Measurements from ENCODE around the gene SPAG16. TPM values are rescaled to one million over a fixed set of nuclear protein-coding genes. Genes with fewer than 3 reads are reported as not detected.

SPAG16 gene
- total RNA-seq, 4 donors from 2014 or later, result 25.5 to 42.7 (median 27.8) TPM

- H3K4me3 ChIP-seq, result no peak overlapping the region
- no peaks in the 10 kb centered on the region for H3K36me3 ChIP-seq
- peaks cover 0 to 8% (median 0%) of the 10 kb centered on the region in 4 donors for H3K4me1 ChIP-seq
- TF ChIP-seq EP300 (IDR thresholded peaks at IDR 0.05) (no peak), POLR2A (IDR thresholded peaks at IDR 0.05) (no peak)
- TF ChIP-seq, protein P1, sequence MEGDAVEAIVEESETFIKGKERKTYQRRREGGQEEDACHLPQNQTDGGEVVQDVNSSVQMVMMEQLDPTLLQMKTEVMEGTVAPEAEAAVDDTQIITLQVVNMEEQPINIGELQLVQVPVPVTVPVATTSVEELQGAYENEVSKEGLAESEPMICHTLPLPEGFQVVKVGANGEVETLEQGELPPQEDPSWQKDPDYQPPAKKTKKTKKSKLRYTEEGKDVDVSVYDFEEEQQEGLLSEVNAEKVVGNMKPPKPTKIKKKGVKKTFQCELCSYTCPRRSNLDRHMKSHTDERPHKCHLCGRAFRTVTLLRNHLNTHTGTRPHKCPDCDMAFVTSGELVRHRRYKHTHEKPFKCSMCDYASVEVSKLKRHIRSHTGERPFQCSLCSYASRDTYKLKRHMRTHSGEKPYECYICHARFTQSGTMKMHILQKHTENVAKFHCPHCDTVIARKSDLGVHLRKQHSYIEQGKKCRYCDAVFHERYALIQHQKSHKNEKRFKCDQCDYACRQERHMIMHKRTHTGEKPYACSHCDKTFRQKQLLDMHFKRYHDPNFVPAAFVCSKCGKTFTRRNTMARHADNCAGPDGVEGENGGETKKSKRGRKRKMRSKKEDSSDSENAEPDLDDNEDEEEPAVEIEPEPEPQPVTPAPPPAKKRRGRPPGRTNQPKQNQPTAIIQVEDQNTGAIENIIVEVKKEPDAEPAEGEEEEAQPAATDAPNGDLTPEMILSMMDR (IDR thresholded peaks at IDR 0.05), result no peak
- DNase-seq (ENCODE audit: low spot score in 2 of 2), result no peak
- WGBS, 2 donors, result 59 to 62% methylated on average over 1 of the region's 1 CpG
- peak overlapping the region in 1 of 4 donors; percentile 7 for H3K27ac ChIP-seq
- H3K27me3 ChIP-seq, result no peaks in the 10 kb centered on the region
- H3K9me3 ChIP-seq, result no peaks in the 10 kb centered on the region
Observed at GRCh38 chr2:214193943-214194342, 909.7 kb downstream of the SPAG16 start.

- DNase-seq (ENCODE audit: low spot score in 2 of 2), result no peak
- no peak overlapping the region for H3K27ac ChIP-seq
- peaks cover 0 to 8% (median 0%) of the 10 kb centered on the region in 4 donors for H3K4me1 ChIP-seq
- no peaks in the 10 kb centered on the region for H3K36me3 ChIP-seq
- 74 to 86% methylated on average over 2 of the region's 2 CpGs for WGBS, 2 donors
- no peaks in the 10 kb centered on the region for H3K27me3 ChIP-seq
- H3K4me3 ChIP-seq, result no peak overlapping the region
- TF ChIP-seq, protein P1 (IDR thresholded peaks at IDR 0.05), result no peak
- TF ChIP-seq EP300 (IDR thresholded peaks at IDR 0.05), result no peak
- no peak for TF ChIP-seq POLR2A (IDR thresholded peaks at IDR 0.05)
- H3K9me3 ChIP-seq, result no peaks in the 10 kb centered on the region
Observed at GRCh38 chr2:214196260-214196659, 912.0 kb downstream of the SPAG16 start.

DNA sequence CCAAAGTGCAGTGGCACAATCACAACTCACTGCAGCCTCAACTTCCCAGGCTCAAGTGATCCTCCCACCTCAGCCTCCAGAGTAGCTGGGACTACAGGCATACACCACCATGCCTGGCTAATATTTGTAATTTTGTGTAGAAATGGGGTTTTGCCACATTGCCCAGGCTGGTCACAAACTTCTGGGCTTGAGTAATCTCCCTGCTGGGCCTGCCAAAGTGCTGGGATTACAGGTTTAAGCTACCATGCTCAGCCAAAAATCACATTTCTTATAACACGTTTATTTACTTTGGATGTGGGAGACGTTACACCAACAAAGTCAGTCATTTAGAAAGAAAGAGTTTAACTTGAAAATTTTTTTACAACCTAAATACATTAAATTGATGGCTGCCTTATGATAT lies 917.6 kb downstream of the SPAG16 start:
- 62 to 64% methylated on average over 2 of the region's 2 CpGs for WGBS, 2 donors
- no peak overlapping the region for H3K4me3 ChIP-seq
- H3K27me3 ChIP-seq, result no peaks in the 10 kb centered on the region
- no peaks in the 10 kb centered on the region for H3K9me3 ChIP-seq
- no peaks in the 10 kb centered on the region for H3K4me1 ChIP-seq
- H3K27ac ChIP-seq, result no peak overlapping the region
- DNase-seq (ENCODE audit: low spot score in 2 of 2), result no peak
- no peaks in the 10 kb centered on the region for H3K36me3 ChIP-seq
- TF ChIP-seq, protein P1 (IDR thresholded peaks at IDR 0.05), result no peak
- no peak for TF ChIP-seq POLR2A (IDR thresholded peaks at IDR 0.05)
- no peak for TF ChIP-seq EP300 (IDR thresholded peaks at IDR 0.05)

- Histone ChIP-seq H3K4me3 (no peak overlapping the region), H3K27me3 (no peaks in the 10 kb centered on the region), H3K9me3 (no peaks in the 10 kb centered on the region), H3K36me3 (no peaks in the 10 kb centered on the region), H3K27ac (no peak overlapping the region), H3K4me1 (no peaks in the 10 kb centered on the region)
- no peak for TF ChIP-seq POLR2A (IDR thresholded peaks at IDR 0.05)
- TF ChIP-seq, protein P1 (IDR thresholded peaks at IDR 0.05), result no peak
- TF ChIP-seq EP300 (IDR thresholded peaks at IDR 0.05), result no peak
- 34 to 36% methylated on average over 3 of the region's 3 CpGs for WGBS, 2 donors
- DNase-seq (ENCODE audit: low spot score in 2 of 2), result no peak
Observed at GRCh38 chr2:214203214-214203613, 919.0 kb downstream of the SPAG16 start.

DNA sequence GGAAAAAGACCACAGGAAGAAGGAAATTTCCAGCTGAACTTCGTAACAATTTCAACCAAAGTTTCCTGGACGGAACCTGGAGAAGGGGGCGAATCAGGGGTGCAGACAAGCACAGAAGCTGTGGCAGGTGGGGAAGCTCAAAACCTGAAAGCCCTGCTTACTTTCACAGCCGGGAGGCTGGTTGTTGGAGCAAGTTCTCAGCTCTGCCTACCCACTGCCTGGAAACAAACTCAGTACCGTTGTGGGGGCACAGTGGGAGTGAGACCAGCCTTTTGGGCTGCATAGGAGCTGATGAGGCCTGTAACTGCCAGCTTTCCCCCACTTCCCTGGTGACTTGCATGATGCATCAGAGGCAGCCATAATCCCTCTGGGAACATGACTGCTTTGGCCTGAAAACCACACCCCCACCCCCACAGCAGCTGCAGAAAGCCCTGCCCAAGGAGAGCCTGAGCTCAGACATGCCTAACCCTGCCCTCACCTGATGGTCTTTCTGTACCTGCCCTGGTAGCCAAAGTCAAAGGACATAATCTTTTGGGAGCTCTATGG lies 919.6 kb downstream of the SPAG16 start:
- no peak overlapping the region for H3K4me3 ChIP-seq

More for the DNA sequence above, 919.6 kb downstream of the SPAG16 start:
- no peaks in the 10 kb centered on the region for H3K9me3 ChIP-seq
- TF ChIP-seq, protein P1 (IDR thresholded peaks at IDR 0.05), result no peak
- no peak for TF ChIP-seq EP300 (IDR thresholded peaks at IDR 0.05)
- TF ChIP-seq POLR2A (IDR thresholded peaks at IDR 0.05), result no peak
- no peak for DNase-seq (ENCODE audit: low spot score in 2 of 2)
- no peaks in the 10 kb centered on the region for H3K4me1 ChIP-seq
- no peak overlapping the region for H3K27ac ChIP-seq
- WGBS, 2 donors, result 78% methylated on average over 5 of the region's 5 CpGs
- no peaks in the 10 kb centered on the region for H3K27me3 ChIP-seq
- H3K36me3 ChIP-seq, result no peaks in the 10 kb centered on the region

Measured in tibial nerve (tissue), 4 donors.